ENCODE data around the gene ORAI1.
"Not testable (repeated sequence)": the region's sequence is repeated elsewhere in the genome, so short reads cannot be mapped to it uniquely, and the experiment has no call there.

DNA sequence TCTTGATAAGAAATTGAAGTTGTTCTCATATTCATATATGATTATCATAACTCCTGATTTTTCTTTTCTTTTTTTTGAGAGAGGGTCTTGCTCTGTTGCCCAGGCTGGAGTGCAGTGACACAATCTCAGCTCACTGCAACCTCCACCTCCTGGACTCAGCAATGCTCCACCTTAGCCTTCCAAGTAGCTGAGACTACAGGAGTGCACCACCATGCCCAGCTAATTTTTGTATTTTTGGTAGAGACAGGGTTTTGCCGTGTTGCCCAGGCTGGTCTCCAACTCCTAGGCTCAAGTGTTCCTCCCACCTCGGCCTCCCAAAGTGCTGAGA, 43.0 kb upstream of the ORAI1 start:
- TF ChIP-seq, protein P1, sequence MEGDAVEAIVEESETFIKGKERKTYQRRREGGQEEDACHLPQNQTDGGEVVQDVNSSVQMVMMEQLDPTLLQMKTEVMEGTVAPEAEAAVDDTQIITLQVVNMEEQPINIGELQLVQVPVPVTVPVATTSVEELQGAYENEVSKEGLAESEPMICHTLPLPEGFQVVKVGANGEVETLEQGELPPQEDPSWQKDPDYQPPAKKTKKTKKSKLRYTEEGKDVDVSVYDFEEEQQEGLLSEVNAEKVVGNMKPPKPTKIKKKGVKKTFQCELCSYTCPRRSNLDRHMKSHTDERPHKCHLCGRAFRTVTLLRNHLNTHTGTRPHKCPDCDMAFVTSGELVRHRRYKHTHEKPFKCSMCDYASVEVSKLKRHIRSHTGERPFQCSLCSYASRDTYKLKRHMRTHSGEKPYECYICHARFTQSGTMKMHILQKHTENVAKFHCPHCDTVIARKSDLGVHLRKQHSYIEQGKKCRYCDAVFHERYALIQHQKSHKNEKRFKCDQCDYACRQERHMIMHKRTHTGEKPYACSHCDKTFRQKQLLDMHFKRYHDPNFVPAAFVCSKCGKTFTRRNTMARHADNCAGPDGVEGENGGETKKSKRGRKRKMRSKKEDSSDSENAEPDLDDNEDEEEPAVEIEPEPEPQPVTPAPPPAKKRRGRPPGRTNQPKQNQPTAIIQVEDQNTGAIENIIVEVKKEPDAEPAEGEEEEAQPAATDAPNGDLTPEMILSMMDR (IDR thresholded peaks at IDR 0.05; ENCODE audit: poor library complexity) = not testable (repeated sequence)
- TF ChIP-seq EZH2phosphoT487 (IDR thresholded peaks at IDR 0.05; ENCODE audit: low read depth, severe bottlenecking, unreplicated experiment) = not testable (repeated sequence)

Data from hepatocyte (in vitro differentiated cells).